HG02763 (cell line): Measurements from ENCODE around the gene SRGAP2.
A peak's percentile ranks its signal among the peaks of the same experiment; 100 is the strongest.
"Not testable (repeated sequence)": the region's sequence is repeated elsewhere in the genome, so short reads cannot be mapped to it uniquely, and the experiment has no call there.

Experiments
- ATAC-seq: cut with Tn5 transposase; IDR thresholded peaks from one replicate; pipeline ENCODE4 v1.9.1; 2021; ENCODE audit warnings: mild to moderate bottlenecking, moderate library complexity; ENCODE audit not compliant: unreplicated experiment

The SRGAP2 gene

GRCh38 chr1:206204871-206205270 is 1.5 kb downstream of the SRGAP2 start:
- ATAC-seq, result not testable (repeated sequence)

GRCh38 chr1:206205569-206205968 is 2.2 kb downstream of the SRGAP2 start:
- not testable (repeated sequence) for ATAC-seq

- ATAC-seq, result not testable (repeated sequence)
These were observed 7.5 kb downstream of the SRGAP2 start for GRCh38 chr1:206210802-206211201.

- ATAC-seq, result not testable (repeated sequence)
These were observed 12.5 kb downstream of the SRGAP2 start for GRCh38 chr1:206215600-206216392.

GRCh38 chr1:206218285-206218684 is 14.9 kb downstream of the SRGAP2 start:
- ATAC-seq, result not testable (repeated sequence)

- ATAC-seq, result not testable (repeated sequence)
These were observed 15.4 kb downstream of the SRGAP2 start for GRCh38 chr1:206218765-206219164.

- not testable (repeated sequence) for ATAC-seq
These were observed 16.4 kb downstream of the SRGAP2 start for GRCh38 chr1:206219514-206220331.

- ATAC-seq, result not testable (repeated sequence)
These were observed 17.1 kb downstream of the SRGAP2 start for GRCh38 chr1:206220332-206221000.

GRCh38 chr1:206221585-206221984 is 18.2 kb downstream of the SRGAP2 start:
- not testable (repeated sequence) for ATAC-seq

GRCh38 chr1:206224190-206224776 is 20.9 kb downstream of the SRGAP2 start:
- not testable (repeated sequence) for ATAC-seq

- ATAC-seq, result not testable (repeated sequence)
These were observed 22.0 kb downstream of the SRGAP2 start for GRCh38 chr1:206225386-206225785.

GRCh38 chr1:206226886-206227285 is 23.5 kb downstream of the SRGAP2 start:
- not testable (repeated sequence) for ATAC-seq

GRCh38 chr1:206229286-206229685 is 25.9 kb downstream of the SRGAP2 start:
- ATAC-seq, result not testable (repeated sequence)

GRCh38 chr1:206231989-206232388 is 28.6 kb downstream of the SRGAP2 start:
- not testable (repeated sequence) for ATAC-seq

- peak; percentile 77 for ATAC-seq
These were observed 29.8 kb downstream of the SRGAP2 start for GRCh38 chr1:206232970-206233645.

GRCh38 chr1:206234189-206234916 is 31.0 kb downstream of the SRGAP2 start:
- not testable (repeated sequence) for ATAC-seq

GRCh38 chr1:206235190-206235589 is 31.8 kb downstream of the SRGAP2 start:
- not testable (repeated sequence) for ATAC-seq

- peak; percentile 37 for ATAC-seq
These were observed 36.9 kb downstream of the SRGAP2 start for GRCh38 chr1:206240288-206240687.

GRCh38 chr1:206243335-206243734 is 40.0 kb downstream of the SRGAP2 start:
- ATAC-seq, result peak; percentile 98
